DLD1 (cell line): ENCODE results near the gene CD72.
"Not testable (repeated sequence)": the region's sequence is repeated elsewhere in the genome, so short reads cannot be mapped to it uniquely, and the experiment has no call there.

Experiments
- in situ Hi-C: cut with HindIII; loops from 2 replicates; pipeline ENCODE4 v1.10.0; 2017; ENCODE audit warnings: low sequenced_read_pairs

The CD72 gene

GRCh38 chr9:35598866-35599590 is 19.2 kb downstream of the CD72 start:
- in situ Hi-C loops, result no loop called here

- in situ Hi-C loops, result not testable (repeated sequence)
These were observed 21.3 kb downstream of the CD72 start for GRCh38 chr9:35596907-35597306.

- in situ Hi-C loops, result no loop called here
These were observed 23.7 kb downstream of the CD72 start for GRCh38 chr9:35594471-35594870.

GRCh38 chr9:35593581-35593980 is 24.6 kb downstream of the CD72 start:
- in situ Hi-C loops, result no loop called here

GRCh38 chr9:35588506-35588905 is 29.7 kb downstream of the CD72 start:
- in situ Hi-C loops, result not testable (repeated sequence)

GRCh38 chr9:35584681-35585080 is 33.5 kb downstream of the CD72 start:
- in situ Hi-C loops, result not testable (repeated sequence)

- in situ Hi-C loops, result not testable (repeated sequence)
These were observed 34.7 kb downstream of the CD72 start for GRCh38 chr9:35583521-35583920.

GRCh38 chr9:35579659-35580227 is 38.5 kb downstream of the CD72 start:
- in situ Hi-C loops, result not testable (repeated sequence)

GRCh38 chr9:35579130-35579529 is 39.1 kb downstream of the CD72 start:
- in situ Hi-C loops, result no loop called here

- in situ Hi-C loops, result no loop called here
These were observed 40.7 kb downstream of the CD72 start for GRCh38 chr9:35577486-35577885.

- in situ Hi-C loops, result no loop called here
These were observed 42.7 kb downstream of the CD72 start for GRCh38 chr9:35575478-35575877.

GRCh38 chr9:35574578-35575122 is 43.6 kb downstream of the CD72 start:
- in situ Hi-C loops, result no loop called here

- in situ Hi-C loops, result no loop called here
These were observed 47.3 kb downstream of the CD72 start for GRCh38 chr9:35570709-35571504.

GRCh38 chr9:35569206-35569605 is 49.0 kb downstream of the CD72 start:
- in situ Hi-C loops, result no loop called here

- in situ Hi-C loops, result no loop called here
These were observed 50.0 kb downstream of the CD72 start for GRCh38 chr9:35568196-35568595.

- in situ Hi-C loops, result no loop called here
These were observed 51.8 kb downstream of the CD72 start for GRCh38 chr9:35566417-35566816.

GRCh38 chr9:35564658-35565061 is 53.6 kb downstream of the CD72 start:
- in situ Hi-C loops, result no loop called here

- in situ Hi-C loops, result no loop called here
These were observed 54.4 kb downstream of the CD72 start for GRCh38 chr9:35563791-35564197.

GRCh38 chr9:35562895-35563780 is 55.1 kb downstream of the CD72 start:
- in situ Hi-C loops, result no loop called here

- in situ Hi-C loops, result no loop called here
These were observed 56.5 kb downstream of the CD72 start for GRCh38 chr9:35561468-35562261.
